HG03159 (cell line): ENCODE measurements around the gene WASHC4.

ENCODE experiments used
- ATAC-seq: cut with Tn5 transposase; IDR thresholded peaks from one replicate; pipeline ENCODE4 v1.9.1; 2021; ENCODE audit warnings: mild to moderate bottlenecking, moderate library complexity; ENCODE audit not compliant: unreplicated experiment

The WASHC4 gene

DNA sequence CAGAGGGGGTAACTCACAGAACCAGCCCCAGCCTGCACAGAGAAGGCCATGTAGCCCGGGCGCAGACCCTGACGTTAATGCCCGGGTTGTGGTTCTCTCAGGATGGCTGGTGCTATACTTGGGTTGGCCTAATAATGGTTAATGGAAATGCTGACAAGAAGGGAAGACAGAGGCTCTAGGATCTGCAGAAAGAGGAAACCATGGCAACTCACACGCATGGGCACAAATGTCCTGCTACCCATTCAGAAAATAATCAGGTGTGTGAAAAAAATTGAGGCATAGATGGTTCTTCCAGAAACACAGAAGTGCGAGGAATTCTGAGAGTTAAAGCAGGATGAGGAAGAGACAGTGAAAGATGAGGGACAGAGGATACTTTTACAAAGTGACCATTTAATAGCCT is 94.7 kb downstream of the WASHC4 start:
- ATAC-seq = no peak

DNA sequence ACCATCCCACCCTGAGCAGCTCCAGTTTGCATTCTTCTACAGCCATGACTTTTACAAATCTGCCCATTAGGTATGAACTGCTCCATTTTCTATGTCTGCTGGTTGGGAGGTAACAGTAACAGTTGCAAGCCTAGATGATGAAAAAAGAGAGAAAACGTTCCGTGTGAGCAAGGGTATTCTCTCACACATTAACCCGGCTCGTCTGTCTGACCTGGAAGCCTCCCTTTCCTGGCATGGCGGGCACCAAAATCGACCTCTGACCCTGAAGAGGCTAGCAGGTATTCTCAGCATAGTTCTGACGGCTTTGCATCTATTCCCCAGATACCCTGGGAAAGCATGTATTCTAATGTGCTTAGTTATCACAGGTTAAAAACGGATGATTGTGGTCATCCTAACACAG is 96.6 kb downstream of the WASHC4 start:
- ATAC-seq = no peak

DNA sequence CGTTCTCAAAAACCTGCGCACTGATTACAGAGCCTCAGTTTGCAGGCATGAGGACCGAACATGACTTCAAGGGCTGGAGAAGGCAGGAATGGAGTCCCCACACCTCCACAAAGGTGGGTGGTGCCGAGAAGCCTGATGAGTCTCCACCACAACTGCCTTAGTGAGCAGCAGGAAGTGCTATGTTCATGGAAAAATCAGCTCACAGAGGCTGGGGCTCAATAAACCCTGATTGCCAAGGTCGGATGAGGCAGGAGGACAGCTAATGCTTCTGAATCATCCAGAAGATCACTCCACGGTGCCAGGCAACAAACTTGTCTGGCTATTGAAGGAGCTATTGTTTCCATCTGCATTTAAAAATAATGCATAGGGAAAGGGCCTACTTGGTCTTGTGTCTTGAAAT is 97.4 kb downstream of the WASHC4 start:
- no peak for ATAC-seq

DNA sequence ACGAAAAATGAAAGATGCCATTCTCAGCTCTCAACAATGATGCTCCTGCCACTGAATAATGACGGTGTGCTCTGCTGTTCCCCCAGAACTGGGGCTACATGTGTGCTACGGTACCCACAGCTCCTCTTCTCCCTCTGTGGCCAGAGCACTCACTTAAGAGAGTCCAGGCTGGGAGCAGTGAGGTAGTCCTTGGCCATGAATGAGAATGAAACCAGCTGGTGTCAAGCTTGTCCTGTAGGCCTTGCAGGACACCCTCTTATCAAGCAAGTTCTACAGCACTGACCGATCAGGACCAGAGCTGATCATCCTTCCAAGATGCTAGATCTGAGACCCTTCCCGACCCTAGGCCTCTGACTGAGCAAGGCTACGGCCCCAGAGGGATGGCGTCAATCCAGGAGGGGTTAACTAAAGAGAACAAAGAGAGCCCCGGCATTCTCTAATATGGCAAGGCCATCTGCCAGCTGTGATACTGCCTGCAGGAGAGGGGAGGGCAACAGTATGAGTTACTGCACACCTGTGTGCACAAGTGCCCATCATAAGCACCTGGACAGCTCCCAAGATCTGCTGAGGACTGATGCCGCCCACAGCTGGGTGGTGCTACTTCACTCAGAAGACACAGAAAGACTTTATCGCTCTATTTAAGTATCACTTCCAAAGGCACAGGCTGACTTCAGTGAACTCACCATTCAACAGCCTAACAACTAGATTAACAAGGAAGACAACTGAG is 98.0 kb downstream of the WASHC4 start:
- ATAC-seq = no peak

DNA sequence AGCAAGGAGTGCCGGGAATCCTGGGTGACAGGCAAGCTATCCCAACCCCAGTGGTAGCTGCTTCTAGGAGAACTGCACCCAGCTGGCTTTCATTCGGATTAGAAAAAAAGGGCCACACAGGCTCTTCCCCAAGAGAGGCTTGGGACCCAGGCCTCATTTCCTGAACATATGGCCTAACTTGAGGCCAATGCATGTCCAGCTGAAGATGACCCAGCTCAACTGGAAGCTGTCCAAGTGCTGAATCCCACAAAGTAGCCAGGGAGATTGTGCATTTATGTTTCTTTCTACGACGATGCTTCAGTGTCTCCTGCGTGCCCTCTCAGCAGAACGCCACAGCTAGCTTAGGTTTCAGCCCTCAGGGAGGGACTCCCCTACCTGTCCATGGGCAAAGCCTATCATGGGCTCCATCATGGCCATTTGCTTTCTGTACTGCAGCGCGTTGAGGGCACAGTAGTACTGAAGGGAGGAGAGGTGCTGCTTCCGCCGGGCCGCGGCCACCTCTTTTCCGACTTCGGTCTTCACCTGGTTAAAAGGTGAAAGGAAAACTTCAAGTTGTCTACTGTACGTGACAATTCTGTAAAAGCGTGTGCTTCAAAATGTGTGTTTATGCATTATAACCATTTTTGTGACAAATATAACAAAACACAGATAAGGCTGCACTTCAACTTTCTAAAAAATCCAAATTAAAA is 99.3 kb downstream of the WASHC4 start:
- no peak for ATAC-seq

DNA sequence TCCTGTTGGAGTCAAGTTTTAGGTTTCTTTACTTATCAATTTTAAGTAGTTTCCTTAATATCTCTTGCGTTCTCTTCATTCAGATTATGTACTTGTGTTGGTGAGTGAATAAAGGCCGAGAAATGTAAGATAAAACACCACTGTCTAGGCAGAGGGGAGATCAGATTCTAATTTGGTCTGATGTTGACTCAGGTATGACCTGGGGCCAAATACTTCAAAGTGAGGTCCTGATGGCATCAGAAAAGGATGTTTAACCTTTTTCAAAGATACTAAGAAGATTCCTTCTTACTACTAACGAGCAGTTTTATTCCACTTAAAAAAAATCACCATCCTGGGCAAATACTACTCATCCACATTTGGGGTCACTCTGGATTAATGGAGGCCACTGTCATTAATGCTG is 101.6 kb downstream of the WASHC4 start:
- no peak for ATAC-seq

DNA sequence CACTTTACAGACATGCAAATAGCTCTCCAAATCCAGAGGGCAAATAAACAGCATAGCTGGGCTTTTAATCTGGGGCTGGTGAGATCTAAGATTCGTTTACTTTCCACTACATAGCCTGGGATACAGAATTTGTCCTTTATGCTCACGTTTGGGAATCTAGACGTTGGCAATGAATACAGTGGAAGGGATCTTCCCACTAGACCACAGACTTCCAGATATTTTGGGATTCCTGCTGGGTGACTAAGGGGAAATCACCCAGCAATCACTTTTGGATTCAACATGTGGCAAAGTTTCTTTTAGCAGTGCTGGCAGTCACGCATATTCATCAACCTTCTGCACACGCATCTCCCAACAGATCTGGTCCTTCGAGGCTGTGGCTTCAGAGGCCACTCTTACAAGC is 104.9 kb downstream of the WASHC4 start:
- ATAC-seq = no peak

DNA sequence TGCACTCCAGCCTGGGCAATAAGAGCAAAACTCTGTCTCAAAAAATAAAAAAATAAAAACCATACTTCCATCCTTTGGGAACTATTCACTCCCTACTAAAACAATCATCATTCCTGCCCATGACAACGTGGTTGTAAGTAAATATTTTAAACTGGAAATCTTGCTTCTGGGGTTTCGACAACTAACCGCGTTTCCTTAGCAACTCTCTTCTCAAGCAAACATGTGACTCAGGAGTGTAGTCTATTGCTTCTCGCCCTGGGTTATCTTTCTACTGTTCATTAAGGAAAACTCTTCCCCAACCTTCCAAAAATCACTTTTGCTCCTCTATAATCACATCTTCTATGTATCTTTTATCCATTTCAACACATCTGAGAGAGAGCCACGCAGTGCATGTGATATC is 106.6 kb downstream of the WASHC4 start:
- ATAC-seq = no peak

DNA sequence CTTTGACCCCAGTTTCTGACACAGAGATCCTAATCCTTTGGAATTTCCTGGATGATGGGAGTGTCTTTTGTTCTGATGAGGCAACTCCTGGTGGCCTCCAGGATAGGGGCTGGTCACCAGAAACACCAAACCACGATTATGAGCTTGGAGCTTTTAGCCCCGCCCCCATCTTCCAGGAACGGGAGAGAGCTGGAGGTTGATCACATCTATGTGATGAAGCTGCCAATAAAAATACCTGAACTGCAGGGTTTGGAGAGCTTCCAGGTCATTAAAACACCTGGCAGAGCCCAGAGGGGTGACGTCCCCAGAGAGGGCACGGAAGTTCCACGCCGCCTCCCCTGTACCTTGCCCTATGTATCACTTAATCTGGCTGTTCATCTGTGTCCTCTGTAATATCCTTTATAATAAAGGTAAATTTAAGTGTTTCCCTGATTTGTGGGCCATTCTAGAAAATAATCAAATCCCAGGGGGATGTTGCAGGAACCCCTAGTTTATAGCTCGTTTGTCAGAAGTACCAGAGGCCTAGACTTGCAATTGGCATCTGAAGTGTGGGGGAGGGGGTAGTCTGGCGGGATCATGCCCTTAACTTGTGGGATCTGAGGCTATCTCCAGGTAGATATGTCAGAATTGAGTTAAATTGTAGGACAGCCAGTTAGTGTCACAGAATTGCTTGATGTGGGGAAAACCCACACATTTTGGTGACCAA is 107.3 kb downstream of the WASHC4 start:
- no peak for ATAC-seq

DNA sequence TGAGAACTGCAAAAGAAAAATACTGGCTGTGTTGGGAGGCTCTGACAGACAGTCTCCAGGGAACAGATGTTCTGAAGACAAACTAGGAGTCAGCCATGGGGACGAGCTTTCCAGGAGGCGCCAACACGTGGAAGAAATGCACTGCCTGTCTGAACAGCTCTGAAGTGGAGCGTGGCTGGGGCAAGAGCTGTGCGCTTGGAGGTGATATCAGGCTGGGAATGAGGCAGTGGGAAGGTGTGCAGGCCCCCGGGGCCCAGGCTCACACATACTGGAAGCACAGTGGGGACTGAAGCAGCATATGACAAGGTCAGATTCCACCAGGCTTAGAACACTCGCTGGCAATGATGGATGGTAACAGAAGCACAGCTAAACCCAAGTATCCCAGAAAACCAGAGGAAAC is 110.9 kb downstream of the WASHC4 start:
- no peak for ATAC-seq
